A549 (cell line): ENCODE measurements around the gene SRL. TPM values are rescaled to one million over a fixed set of nuclear protein-coding genes. Genes with fewer than 3 reads are reported as not detected.

ENCODE experiments used
- ATAC-seq, 2 experiments: fragments of 200-7000 bp in 1 of 2; fragments of >200 bp in 1 of 2; cut with Nextera tagmentation in 1 of 2; cut with Tn5 transposase in 1 of 2; 3 replicates each; pipeline versions ENCODE4 v1.8.0 to v1.9.1; 2018 to 2020; ENCODE audit warnings: mild to moderate bottlenecking in 1 of 2, moderate library complexity in 1 of 2
- CTCF ChIA-PET: fragments of 300-600 bp; sonication (Branson Sonifier 250); formaldehyde crosslinking; extraction: SDS; loops from one replicate; lab custom pipeline; 2021; ENCODE audit warnings: antibody characterized with exemption, inconsistent platforms; lab: Yijun Ruan, JAX
- POLR2A ChIA-PET: fragments of 350-600 bp; formaldehyde crosslinking; extraction: SDS; loops from one replicate; lab custom pipeline; 2021; ENCODE audit warnings: antibody characterized with exemption, inconsistent platforms; lab: Yijun Ruan, JAX
- DNase-seq, 2 experiments: peaks; one replicate each; pipeline versions ENCODE4 v3.0.0 to v3.0.0-alpha.2; 2011 to 2016; ENCODE audit warnings: low read depth in 1 of 2, low spot score in 1 of 2
- FAIRE-seq: peaks from 2 replicates; lab custom pipeline; 2011; peaks lifted over from hg19 to GRCh38; lab: Jason Lieb, UNC
- H3K27ac ChIP-seq, 2 experiments: fragments of >200 bp; sonication (Bioruptor Twin); formaldehyde crosslinking; 3 replicates each; pipeline ENCODE4 v1.5.1; 2016 to 2017
- H3K4me1 ChIP-seq: fragments of >200 bp; sonication (Bioruptor Twin); formaldehyde crosslinking; 3 replicates; pipeline ENCODE4 v1.6.1; 2016
- H3K4me2 ChIP-seq: fragments of >200 bp; sonication (Bioruptor Twin); formaldehyde crosslinking; 3 replicates; pipeline ENCODE4 v1.6.1; 2016
- H3K4me3 ChIP-seq: fragments of >200 bp; sonication (Bioruptor Twin); formaldehyde crosslinking; 3 replicates; pipeline ENCODE4 v1.5.1; 2016
- H3K9me3 ChIP-seq: fragments of >200 bp; sonication (Bioruptor Twin); formaldehyde crosslinking; 3 replicates; pipeline ENCODE4 v1.6.1; 2016
- E2F6 ChIP-seq: IDR thresholded peaks from 2 replicates; pipeline ENCODE4 v1.6.1; 2012; ENCODE audit warnings: low read depth, borderline replicate concordance
- EHMT2 ChIP-seq: fragments of 200-600 bp; sonication (generic); IDR thresholded peaks from 2 replicates; pipeline ENCODE4 v1.6.1; 2016; ENCODE audit warnings: antibody characterized with exemption, low read depth, mild to moderate bottlenecking, moderate library complexity
- FOSB ChIP-seq: fragments of 250-450 bp; sonication (Bioruptor Pico); IDR thresholded peaks from 2 replicates; pipeline ENCODE4 v1.5.0; 2020; ENCODE audit warnings: mild to moderate bottlenecking, moderate library complexity
- HEYL ChIP-seq: fragments of 250-450 bp; sonication (Bioruptor Pico); IDR thresholded peaks from 2 replicates; pipeline ENCODE4 v1.8.0; 2021; ENCODE audit warnings: mild to moderate bottlenecking, moderate library complexity
- MAFK ChIP-seq: fragments of 450-650 bp; IDR thresholded peaks from 2 replicates; pipeline ENCODE4 v1.6.1; 2014; ENCODE audit not compliant: partially characterized antibody
- MAZ ChIP-seq: fragments of 150-350 bp; IDR thresholded peaks from 2 replicates; pipeline ENCODE4 v1.6.1; 2014; ENCODE audit warnings: antibody characterized with exemption, low read depth, low read length, borderline replicate concordance
- NPAS2 ChIP-seq: fragments of 250-450 bp; sonication (Bioruptor Pico); IDR thresholded peaks from 2 replicates; pipeline ENCODE4 v1.8.0; 2022; ENCODE audit warnings: mild to moderate bottlenecking, moderate library complexity, borderline replicate concordance
- NR3C1 ChIP-seq: fragments of >200 bp; sonication (Bioruptor Twin); formaldehyde crosslinking; IDR thresholded peaks from 3 replicates; pipeline ENCODE4 v1.6.1; 2017
- RARB ChIP-seq: fragments of 250-450 bp; sonication (Bioruptor Pico); IDR thresholded peaks from 2 replicates; pipeline ENCODE4 v1.8.0; 2021; ENCODE audit warnings: mild to moderate bottlenecking, moderate library complexity
- REST ChIP-seq: fragments of 200-600 bp; sonication (generic); IDR thresholded peaks from 2 replicates; pipeline ENCODE4 v1.6.1; 2016; ENCODE audit warnings: antibody characterized with exemption, mild to moderate bottlenecking, moderate library complexity
- USF2 ChIP-seq: fragments of 450-650 bp; IDR thresholded peaks from 2 replicates; pipeline ENCODE4 v1.6.1; 2014; ENCODE audit warnings: antibody characterized with exemption
- ZC3H11A ChIP-seq: fragments of 450-650 bp; IDR thresholded peaks from 2 replicates; pipeline ENCODE4 v1.6.1; 2014; ENCODE audit warnings: antibody characterized with exemption, mild to moderate bottlenecking
- WGBS: methylation state at CpG from one replicate; pipeline ENCODE4 v1.1.6; 2017; ENCODE audit errors: missing lambda C conversion rate; 5-methylcytosine and 5-hydroxymethylcytosine counted together
- polyA plus RNA-seq, 4 experiments: library from polyadenylated mRNA; depleted of rRNA in 3 of 4; stranded (reverse); fragments of >200 nt; fragmentation: RNase III in 1 of 4; extraction: RNeasy Plus Mini Kit Qiagen cat#74134 plus additional on column Dnase treatment in 1 of 4; gene quantifications; 2 replicates in 3 of 4; 3 replicates in 1 of 4; pipeline ENCODE4 v1.2.3, GENCODE V29; 2011 to 2017
- TF ChIP-seq, protein P1 (sequence below): fragments of >200 bp; sonication (Bioruptor Twin); formaldehyde crosslinking; IDR thresholded peaks from 2 replicates; pipeline ENCODE4 v1.6.1; 2016
- TF ChIP-seq, protein P2 (sequence below): fragments of >200 bp; sonication (Bioruptor Twin); formaldehyde crosslinking; IDR thresholded peaks from 3 replicates; pipeline ENCODE4 v1.6.1; 2016

SRL gene
- polyA plus RNA-seq, 2 of the 4 experiments (the other 2 are of a cell fraction) = 0.03 TPM; not detected in 1

DNA sequence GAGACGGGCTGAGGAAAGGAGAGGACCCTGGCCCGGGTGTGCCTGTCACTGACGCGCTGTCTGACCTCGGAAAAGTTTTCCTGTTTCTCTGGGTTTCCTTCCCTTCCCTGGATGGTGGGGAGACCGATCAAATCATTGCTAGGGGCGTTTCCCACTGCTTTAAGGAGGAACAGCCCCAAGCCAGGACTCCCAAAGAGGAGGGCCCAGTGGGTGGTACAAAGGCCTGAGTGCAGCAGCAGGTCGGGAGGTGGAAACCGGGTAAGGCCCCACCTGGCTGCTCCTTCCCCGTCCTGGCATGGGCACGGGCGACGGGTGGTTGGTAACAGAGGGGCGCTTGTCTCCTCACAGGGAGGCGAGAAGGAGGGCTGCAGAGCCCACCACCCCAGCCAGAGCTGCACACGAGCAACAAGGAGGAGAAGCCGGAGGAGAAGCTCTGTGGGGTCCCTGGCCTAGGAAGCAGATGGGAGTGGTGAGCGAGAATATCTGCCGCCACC, 2.2 kb downstream of the SRL start (continued):
- TF ChIP-seq REST (no peak), MAZ (no peak)
- TF ChIP-seq, all 56 proteins: peak for 0

GRCh38 chr16:4239020-4239419, 2.9 kb downstream of the SRL start:
- WGBS = 83% methylated on average over 5 of the region's 5 CpGs

More at GRCh38 chr16:4239020-4239419, 2.9 kb downstream of the SRL start:
- Histone ChIP-seq H3K4me1 (no peaks in the 10 kb centered on the region), H3K4me3 (no peak overlapping the region), H3K9me3 (no peaks in the 10 kb centered on the region), H3K27ac (no peak overlapping the region), H3K4me2 (no peak overlapping the region)
- ChIA-PET POLR2A (interaction anchor here (0.6 to 0.8 kb wide), 2 partner anchors 14 to 30 kb away, joined by 3 to 4 read pairs; no protein-coding TSS in a partner anchor), CTCF (interaction anchor here (0.6 to 3.5 kb wide), 5 partner anchors 10 to 256 kb away, joined by 3 to 24 read pairs (median 3); no protein-coding TSS in a partner anchor)
- ATAC-seq = no peak
- no peak for FAIRE-seq
- no peak for DNase-seq
- TF ChIP-seq NPAS2 (CRISPR knock-in tag) (no peak), E2F6 (no peak), EHMT2 (no peak), NR3C1 (no peak), HEYL (CRISPR knock-in tag) (no peak), RARB (CRISPR knock-in tag) (no peak), MAFK (no peak), USF2 (no peak), FOSB (CRISPR knock-in tag) (no peak), ZC3H11A (no peak), REST (no peak)
- TF ChIP-seq, protein P1, sequence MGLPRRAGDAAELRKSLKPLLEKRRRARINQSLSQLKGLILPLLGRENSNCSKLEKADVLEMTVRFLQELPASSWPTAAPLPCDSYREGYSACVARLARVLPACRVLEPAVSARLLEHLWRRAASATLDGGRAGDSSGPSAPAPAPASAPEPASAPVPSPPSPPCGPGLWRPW = no peak
- TF ChIP-seq, protein P2, sequence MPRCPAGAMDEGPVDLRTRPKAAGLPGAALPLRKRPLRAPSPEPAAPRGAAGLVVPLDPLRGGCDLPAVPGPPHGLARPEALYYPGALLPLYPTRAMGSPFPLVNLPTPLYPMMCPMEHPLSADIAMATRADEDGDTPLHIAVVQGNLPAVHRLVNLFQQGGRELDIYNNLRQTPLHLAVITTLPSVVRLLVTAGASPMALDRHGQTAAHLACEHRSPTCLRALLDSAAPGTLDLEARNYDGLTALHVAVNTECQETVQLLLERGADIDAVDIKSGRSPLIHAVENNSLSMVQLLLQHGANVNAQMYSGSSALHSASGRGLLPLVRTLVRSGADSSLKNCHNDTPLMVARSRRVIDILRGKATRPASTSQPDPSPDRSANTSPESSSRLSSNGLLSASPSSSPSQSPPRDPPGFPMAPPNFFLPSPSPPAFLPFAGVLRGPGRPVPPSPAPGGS = no peak
